K562 (cell line): ENCODE results near the gene WT1. TPM values are rescaled to one million over a fixed set of nuclear protein-coding genes. Genes with fewer than 3 reads are reported as not detected.

Experiments used
- ARID3A ChIP-seq: IDR thresholded peaks from 2 replicates; pipeline ENCODE4 v1.6.1; 2012; ENCODE audit warnings: low read depth, low read length, improper control_type of control experiment, borderline replicate concordance
- BHLHE40 ChIP-seq: IDR thresholded peaks from 2 replicates; pipeline ENCODE4 v1.6.1; 2011; ENCODE audit warnings: low read length, improper control_type of control experiment
- CBFA2T3 ChIP-seq: fragments of 450-650 bp; IDR thresholded peaks from 2 replicates; pipeline ENCODE4 v1.6.1; 2017
- CREM ChIP-seq: IDR thresholded peaks from 2 replicates; pipeline ENCODE4 v1.6.1; 2014; ENCODE audit warnings: antibody characterized with exemption, low read depth
- FOSL1 ChIP-seq: fragments of 200-800 bp; sonication (Bioruptor generic); conservative IDR thresholded peaks from 2 replicates; pipeline ENCODE4 v1.6.1; 2016; ENCODE audit warnings: missing genetic modification characterization, missing compliant biosample characterization
- JUN ChIP-seq, 2 experiments: sonication (generic) in 1 of 2; formaldehyde crosslinking in 1 of 2; IDR thresholded peaks; 2 replicates each; pipeline versions ENCODE4 v1.6.1 to v1.8.0; 2012 to 2022; ENCODE audit warnings: borderline replicate concordance in 2 of 2, mild to moderate bottlenecking in 2 of 2, improper control_type of control experiment in 1 of 2, low read depth in 1 of 2, low read length in 1 of 2, missing genetic modification reagents in 1 of 2
- KLF16 ChIP-seq: IDR thresholded peaks from 2 replicates; pipeline ENCODE4 v1.6.1; 2016; ENCODE audit warnings: antibody characterized with exemption
- MCM5 ChIP-seq: fragments of 450-650 bp; IDR thresholded peaks from 2 replicates; pipeline ENCODE4 v1.6.1; 2016; ENCODE audit warnings: low read depth
- MCM7 ChIP-seq, 2 experiments: fragments of 450-650 bp; IDR thresholded peaks; 2 replicates each; pipeline ENCODE4 v1.6.1; 2016 to 2018
- MYBL2 ChIP-seq, 2 experiments: fragments of 450-650 bp in 1 of 2; sonication (generic) in 1 of 2; formaldehyde crosslinking in 1 of 2; IDR thresholded peaks; 2 replicates each; pipeline versions ENCODE4 v1.6.1 to v1.8.1; 2017 to 2022; ENCODE audit warnings: borderline replicate concordance in 1 of 2, inconsistent platforms in 1 of 2, low read depth in 1 of 2, mild to moderate bottlenecking in 1 of 2, missing genetic modification reagents in 1 of 2, moderate library complexity in 1 of 2
- MYC ChIP-seq, 2 experiments: fragments of 250-450 bp in 1 of 2; sonication (Bioruptor Pico) in 1 of 2; IDR thresholded peaks; 2 replicates each; pipeline versions ENCODE4 v1.5.1 to v1.6.1; 2012 to 2021; ENCODE audit warnings: low read depth in 2 of 2, borderline replicate concordance in 1 of 2, improper control_type of control experiment in 1 of 2, low read length in 1 of 2, mild to moderate bottlenecking in 1 of 2, moderate library complexity in 1 of 2
- MYNN ChIP-seq, 2 experiments: sonication (generic); formaldehyde crosslinking in 1 of 2; IDR thresholded peaks; 2 replicates each; pipeline versions ENCODE4 v1.5.0 to v1.6.1; 2016 to 2020; ENCODE audit warnings: antibody characterized with exemption in 1 of 2, missing genetic modification reagents in 1 of 2
- NCOA1 ChIP-seq: fragments of 450-650 bp; IDR thresholded peaks from 2 replicates; pipeline ENCODE4 v1.6.1; 2016; ENCODE audit warnings: low read depth
- NFATC3 ChIP-seq: fragments of 450-650 bp; IDR thresholded peaks from 2 replicates; pipeline ENCODE4 v1.6.1; 2017; ENCODE audit warnings: mild to moderate bottlenecking
- NR4A1 ChIP-seq, 2 experiments: fragments of 250-450 bp in 1 of 2; fragments of 450-650 bp in 1 of 2; sonication (Bioruptor Pico) in 1 of 2; IDR thresholded peaks; 2 replicates each; pipeline versions ENCODE4 v1.4.0 to v1.6.1; 2016 to 2020; ENCODE audit warnings: mild to moderate bottlenecking in 2 of 2, missing compliant biosample characterization in 1 of 2, missing genetic modification characterization in 1 of 2, moderate library complexity in 1 of 2
- PHB ChIP-seq: fragments of 250-450 bp; sonication (Bioruptor Pico); IDR thresholded peaks from 2 replicates; pipeline ENCODE4 v1.5.0; 2021
- PHTF2 ChIP-seq: fragments of 250-450 bp; sonication (Bioruptor Pico); IDR thresholded peaks from 2 replicates; pipeline ENCODE4 v1.5.0; 2021; ENCODE audit warnings: mild to moderate bottlenecking
- POLR2AphosphoS5 ChIP-seq: IDR thresholded peaks from 2 replicates; pipeline ENCODE4 v1.6.1; 2011; ENCODE audit warnings: mild to moderate bottlenecking, low read depth, low read length, moderate library complexity; ENCODE audit not compliant: control insufficient read depth, insufficient read depth
- RBM22 ChIP-seq: fragments of 200-400 bp; formaldehyde crosslinking; IDR thresholded peaks from 2 replicates; pipeline ENCODE4 v1.6.1; 2018; ENCODE audit warnings: low read length, low read depth; ENCODE audit not compliant: poor library complexity, severe bottlenecking
- RCOR1 ChIP-seq, 2 experiments: IDR thresholded peaks; 2 replicates each; pipeline ENCODE4 v1.6.1; 2012; ENCODE audit warnings: low read depth in 2 of 2, low read length in 2 of 2, borderline replicate concordance in 1 of 2, improper control_type of control experiment in 1 of 2
- TAL1 ChIP-seq: fragments of 450-650 bp; IDR thresholded peaks from 2 replicates; pipeline ENCODE4 v1.6.1; 2016; ENCODE audit warnings: mild to moderate bottlenecking
- TEAD4 ChIP-seq, 2 experiments: sonication (generic) in 1 of 2; formaldehyde crosslinking in 1 of 2; IDR thresholded peaks; 2 replicates each; pipeline versions ENCODE4 v1.6.1 to v1.8.0; 2012 to 2022; ENCODE audit warnings: borderline replicate concordance in 1 of 2, inconsistent platforms in 1 of 2, low read length in 1 of 2, mild to moderate bottlenecking in 1 of 2, missing genetic modification reagents in 1 of 2
- THRAP3 ChIP-seq: fragments of 450-650 bp; IDR thresholded peaks from 2 replicates; pipeline ENCODE4 v1.6.1; 2016; ENCODE audit warnings: mild to moderate bottlenecking, inconsistent platforms, borderline replicate concordance
- ZNF133 ChIP-seq: fragments of 250-450 bp; sonication (Bioruptor Pico); IDR thresholded peaks from 2 replicates; pipeline ENCODE4 v1.4.0; 2020; ENCODE audit warnings: mild to moderate bottlenecking
- ZNF197 ChIP-seq: fragments of 200-800 bp; sonication (Bioruptor generic); IDR thresholded peaks from 2 replicates; pipeline ENCODE4 v1.6.1; 2016; ENCODE audit warnings: low read depth, missing genetic modification characterization, missing compliant biosample characterization
- ZNF274 ChIP-seq: IDR thresholded peaks from 2 replicates; pipeline ENCODE4 v1.6.1; 2011; ENCODE audit warnings: low read depth, mild to moderate bottlenecking, low read length, moderate library complexity, borderline replicate concordance
- ZSCAN32 ChIP-seq: fragments of 450-650 bp; formaldehyde crosslinking; IDR thresholded peaks from 2 replicates; pipeline ENCODE4 v1.4.0; 2020; ENCODE audit warnings: mild to moderate bottlenecking, moderate library complexity
- polyA plus RNA-seq, 8 experiments: library from polyadenylated mRNA; depleted of rRNA in 4 of 8; stranded (reverse) in 5 of 8; unstranded in 3 of 8; fragments of >200 nt; fragmentation: Nextera tagmentation in 2 of 8; fragmentation: Illumina TruSeq in 1 of 8; extraction: Ambion mirVana in 2 of 8; extraction: Trizol in 1 of 8; gene quantifications; 2 replicates each; pipeline versions ENCODE4 v1.2.1 to v1.2.3, GENCODE V29; 2011 to 2014; ENCODE audit warnings: inconsistent platforms in 1 of 8, missing spikeins in 1 of 8
- total RNA-seq, 7 experiments: library from RNA; depleted of rRNA in 6 of 7; stranded (reverse); fragments of >200 nt in 6 of 7; fragmentation: Illumina TruSeq in 2 of 7; extraction: Trizol in 2 of 7; gene quantifications; 2 replicates each; pipeline versions ENCODE4 v1.2.1 to v1.2.3, GENCODE V29; 2011 to 2021; ENCODE audit warnings: low replicate concordance in 1 of 7

WT1 gene
- total and polyA plus RNA-seq, 9 of the 15 experiments (the other 6 are each of a cell fraction or from before 2014, with no cell fraction given), result 7.1 to 33.8 (median 19.4) TPM

- TF ChIP-seq RBM22 (no peak), POLR2AphosphoS5 (0 out of 2 replicates have a peak, but pooled peaks have one; percentile 4), CREM (peak; percentile 36; the same call in 1 of the 2 replicates), MYC (IDR thresholded peaks at IDR 0.05; ENCODE audit: low read depth, low read length) (peak; percentile 46; the same call in 1 of the 2 replicates), MYC (CRISPR knock-in tag; IDR thresholded peaks at IDR 0.05; ENCODE audit: borderline replicate concordance, low read depth) (no peak), KLF16 (no peak), ZNF133 (CRISPR knock-in tag) (no peak), BHLHE40 (peak; percentile 32; the same call in 1 of the 2 replicates), TAL1 (no peak; the same call in 1 of the 2 replicates), MCM5 (no peak), JUN (IDR thresholded peaks at IDR 0.05; ENCODE audit: borderline replicate concordance, low read depth, low read length) (peak; percentile 61; the same call in 1 of the 2 replicates), JUN (CRISPR knock-in tag; IDR thresholded peaks at IDR 0.05; ENCODE audit: borderline replicate concordance) (no peak), NFATC3 (no peak), ZSCAN32 (no peak), MYNN (IDR thresholded peaks at IDR 0.05) (no peak), MYNN (CRISPR knock-in tag; IDR thresholded peaks at IDR 0.05) (no peak), TEAD4 (IDR thresholded peaks at IDR 0.05; ENCODE audit: low read length) (peak; percentile 52; the same call in 1 of the 2 replicates), TEAD4 (CRISPR knock-in tag; IDR thresholded peaks at IDR 0.05; ENCODE audit: borderline replicate concordance) (no peak), NCOA1 (no peak), PHB (no peak), ZNF197 (CRISPR knock-in tag) (no peak), RCOR1 (IDR thresholded peaks at IDR 0.05; ENCODE audit: borderline replicate concordance in 1 of 2, low read depth in 2 of 2, low read length in 2 of 2) (peak in 1 of 2 experiments; percentile 91; a peak in 2 of 4 replicates), FOSL1 (tag) (peak; percentile 93), PHTF2 (CRISPR knock-in tag) (no peak), ARID3A (no peak), CBFA2T3 (peak; percentile 36), MYBL2 (IDR thresholded peaks at IDR 0.05; ENCODE audit: low read depth) (no peak), MYBL2 (CRISPR knock-in tag; IDR thresholded peaks at IDR 0.05; ENCODE audit: borderline replicate concordance) (no peak), THRAP3 (no peak), MCM7 (IDR thresholded peaks at IDR 0.05) (no peak), NR4A1 (CRISPR knock-in tag; IDR thresholded peaks at IDR 0.05) (no peak), NR4A1 (tag; IDR thresholded peaks at IDR 0.05) (no peak), ZNF274 (no peak)
Measured at GRCh38 chr11:32382339-32383049, 52.8 kb downstream of the WT1 start (continued).
